OCI-M2 (cell line): Measurements from ENCODE around the gene ATP2B1.

ENCODE experiments used
- DNase-seq: peaks from one replicate; lab custom pipeline; 2025; ENCODE audit not compliant: unreplicated experiment; lab: John Stamatoyannopoulos, UW

The ATP2B1 gene

DNA sequence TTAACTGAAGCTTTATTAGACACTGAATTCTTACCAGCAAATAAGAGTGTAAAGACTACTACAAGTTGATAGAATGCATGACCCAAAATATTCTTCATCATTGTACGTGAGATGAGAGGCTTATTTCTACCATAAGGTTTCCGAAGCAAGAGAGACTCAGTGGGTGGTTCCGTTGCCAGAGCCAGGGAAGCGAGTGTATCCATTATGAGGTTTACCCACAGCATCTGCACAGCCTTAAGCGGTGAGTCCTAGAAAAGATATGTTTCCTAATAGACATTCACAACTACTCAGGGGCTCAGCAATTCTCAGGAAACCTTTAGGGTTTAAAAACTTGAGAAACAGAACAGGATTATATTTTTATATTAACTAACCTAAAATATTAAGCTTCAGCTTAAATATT, 105.0 kb downstream of the ATP2B1 start:
- no peak for DNase-seq

DNA sequence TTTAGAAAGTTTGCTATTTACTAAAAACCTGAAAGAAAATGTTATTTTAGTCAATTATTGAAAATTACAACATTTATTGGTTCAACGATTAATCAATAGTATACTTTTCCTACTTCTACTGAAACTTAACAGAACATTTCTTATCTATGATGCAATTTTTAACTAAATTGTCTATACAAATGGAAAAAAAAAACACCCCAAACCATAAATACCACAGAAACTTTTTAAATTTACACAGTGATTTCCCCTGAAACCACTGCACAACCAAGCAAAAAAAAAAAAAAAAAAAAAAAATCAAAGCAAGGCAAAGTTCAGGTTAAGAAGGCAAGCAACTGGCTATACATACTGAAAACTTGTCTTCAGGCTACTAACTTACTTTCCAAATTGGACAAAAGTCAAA, 110.9 kb downstream of the ATP2B1 start:
- no peak for DNase-seq

DNA sequence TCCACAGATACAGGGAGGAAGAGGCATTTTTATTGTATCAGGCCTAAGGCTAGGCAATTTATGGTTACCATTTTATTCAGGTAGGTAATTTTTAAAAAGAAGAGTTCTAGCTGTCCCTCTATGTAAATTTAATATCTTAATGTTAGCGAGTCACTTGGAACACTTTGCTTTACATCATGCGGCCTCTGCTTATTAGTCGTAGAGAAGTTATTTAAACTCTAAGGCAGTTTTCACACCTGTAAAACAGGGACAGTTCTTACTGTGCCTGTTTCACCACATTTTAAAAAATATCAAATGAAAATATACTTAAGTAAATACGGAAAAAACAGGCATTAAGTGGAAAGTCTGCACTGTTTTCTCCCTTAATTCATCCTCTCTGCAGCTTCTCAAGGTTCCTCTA, 111.4 kb downstream of the ATP2B1 start:
- no peak for DNase-seq

DNA sequence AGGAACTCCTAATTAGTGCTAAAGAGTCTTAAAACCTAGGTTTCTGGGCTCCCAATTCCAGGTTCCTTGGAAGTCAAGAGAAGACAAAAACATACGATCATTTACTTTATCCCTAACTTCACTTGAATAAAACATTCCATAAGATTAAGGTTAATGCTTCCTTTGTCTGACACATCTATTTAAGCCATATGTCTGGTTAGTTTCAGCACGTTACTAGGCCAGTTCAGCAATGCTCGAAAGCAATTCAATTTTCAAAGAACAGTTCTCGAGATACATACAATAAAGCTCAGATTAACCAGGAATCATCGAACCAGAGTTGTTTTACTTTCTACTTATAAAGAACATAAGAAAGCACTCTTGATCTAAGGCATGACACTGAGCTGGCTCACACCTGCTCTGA, 114.8 kb downstream of the ATP2B1 start:
- DNase-seq, result no peak

DNA sequence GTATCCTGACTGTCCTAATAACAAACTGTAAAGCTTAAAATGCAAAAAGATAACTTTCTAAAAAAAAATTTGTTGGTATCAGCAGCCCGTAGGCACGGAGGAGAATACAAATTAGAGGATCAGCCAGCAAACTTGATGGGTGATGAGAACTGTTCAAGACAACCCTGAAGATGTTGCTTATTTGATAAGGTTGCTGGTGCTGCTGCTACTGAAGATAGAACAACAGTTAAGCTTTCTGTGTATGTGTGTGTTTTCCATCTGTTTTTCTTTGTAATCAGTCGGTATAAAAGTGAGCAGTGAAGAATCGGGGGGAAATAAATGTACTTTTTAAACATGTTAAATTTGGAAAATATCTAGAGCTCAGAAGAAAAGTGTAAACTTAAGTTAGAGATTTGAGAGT, 115.4 kb downstream of the ATP2B1 start:
- no peak for DNase-seq

DNA sequence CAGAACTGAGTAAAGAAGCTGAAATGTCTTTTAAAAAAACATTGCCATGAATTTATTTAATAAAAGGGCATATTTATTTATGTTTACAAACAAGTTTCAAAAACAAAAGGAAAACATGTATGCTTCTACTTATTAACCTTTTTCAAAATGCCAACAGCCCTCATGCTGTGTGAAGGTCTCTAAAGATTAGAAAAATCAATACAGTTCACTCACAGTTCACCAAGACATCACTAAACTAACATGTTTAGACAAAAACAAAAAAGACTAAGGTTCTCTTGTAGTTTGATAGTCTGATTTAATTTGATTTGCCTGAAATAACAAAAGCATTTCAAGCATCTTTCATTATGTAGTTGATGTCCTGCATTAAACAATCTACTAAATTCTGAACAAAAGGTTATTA, 118.9 kb downstream of the ATP2B1 start:
- DNase-seq, result no peak

DNA sequence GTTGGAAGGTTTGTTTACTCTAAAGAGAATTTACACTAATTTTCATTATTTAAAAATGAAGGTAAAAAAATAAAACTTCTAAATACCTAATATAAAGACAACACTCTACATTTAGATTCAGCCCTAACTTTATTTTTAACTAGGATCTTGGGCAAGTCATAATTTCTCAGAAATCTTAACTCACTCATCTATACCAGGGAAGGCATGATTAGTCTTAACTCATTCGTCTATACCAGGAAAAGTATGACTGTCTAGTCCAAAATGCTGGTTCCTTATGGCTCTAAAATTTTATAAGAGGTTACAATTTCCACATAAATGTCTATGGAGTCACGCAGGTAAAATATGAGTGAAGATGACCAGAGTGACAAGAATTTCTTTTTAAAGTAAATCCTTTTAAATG, 130.1 kb downstream of the ATP2B1 start:
- DNase-seq, result no peak

DNA sequence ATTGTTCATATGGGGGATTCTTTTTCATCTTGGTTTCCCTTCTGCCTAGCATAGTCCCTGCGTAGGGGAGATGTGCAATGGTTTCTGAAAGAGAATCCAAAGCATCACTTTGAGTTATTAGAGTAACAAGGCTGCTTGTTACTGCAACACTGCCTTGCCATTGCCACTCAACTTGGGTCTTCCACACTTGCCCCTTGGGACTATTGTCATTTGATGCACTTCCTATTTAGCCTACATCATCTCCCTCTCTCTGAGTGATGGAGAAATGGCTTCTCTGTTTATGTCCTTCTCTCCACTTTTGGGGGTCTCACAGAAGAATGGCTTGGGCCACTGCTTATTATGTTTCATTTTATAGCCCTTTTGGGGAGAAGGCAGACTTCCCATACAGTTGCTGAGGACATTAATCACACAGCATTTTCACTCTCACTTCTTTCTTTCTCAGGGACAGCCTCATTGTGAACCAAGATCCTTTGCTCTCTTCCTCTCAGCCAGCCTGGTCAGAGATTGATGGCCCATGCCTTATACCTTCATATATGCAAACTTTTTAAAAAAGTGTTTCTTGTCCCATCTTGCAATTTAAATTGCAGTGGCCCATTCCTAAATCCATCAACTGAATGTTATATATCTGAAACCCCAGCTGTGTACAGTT, 131.9 kb downstream of the ATP2B1 start:
- DNase-seq, result no peak

DNA sequence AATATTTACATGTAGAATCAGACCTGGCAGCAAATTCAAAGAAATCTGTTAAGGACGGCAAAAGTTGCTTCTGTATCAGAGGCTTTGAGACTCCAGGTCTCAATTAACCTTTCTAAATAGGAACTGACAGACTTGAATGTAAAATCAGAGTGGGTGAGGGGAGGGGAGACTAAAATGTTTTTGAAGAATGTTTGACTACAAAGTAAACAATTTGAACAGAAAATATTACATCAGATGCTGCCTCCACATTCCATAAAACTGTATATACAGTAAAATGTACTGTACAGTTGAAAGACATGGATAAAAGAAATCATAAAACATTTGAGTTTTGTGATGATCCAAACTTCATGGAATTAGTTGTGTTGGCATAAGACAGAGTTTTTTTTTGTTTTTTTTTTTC, 133.3 kb downstream of the ATP2B1 start:
- no peak for DNase-seq

DNA sequence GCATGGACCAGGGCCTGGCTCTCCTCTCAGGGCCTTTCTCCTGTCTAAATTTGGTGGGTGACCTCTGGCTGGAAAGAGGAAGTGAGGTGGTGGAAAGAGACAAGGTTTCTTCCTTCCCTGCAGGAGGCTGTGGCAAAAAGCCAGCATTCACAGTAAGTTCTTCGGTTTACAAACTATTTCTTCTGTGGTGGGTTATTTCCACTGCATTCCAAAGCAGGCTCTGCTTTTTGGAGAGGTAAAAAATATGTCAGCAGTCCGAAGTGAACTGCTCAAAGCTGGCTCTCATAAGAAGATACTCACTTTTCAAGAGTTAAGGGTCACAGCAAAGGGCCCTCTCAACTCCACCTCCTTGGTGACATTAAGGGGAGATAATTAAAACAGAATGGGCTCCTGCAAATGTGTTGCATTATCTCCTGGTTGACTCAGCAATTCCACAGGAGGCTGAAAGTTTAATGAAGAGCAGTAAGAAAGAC, 133.9 kb downstream of the ATP2B1 start:
- no peak for DNase-seq

DNA sequence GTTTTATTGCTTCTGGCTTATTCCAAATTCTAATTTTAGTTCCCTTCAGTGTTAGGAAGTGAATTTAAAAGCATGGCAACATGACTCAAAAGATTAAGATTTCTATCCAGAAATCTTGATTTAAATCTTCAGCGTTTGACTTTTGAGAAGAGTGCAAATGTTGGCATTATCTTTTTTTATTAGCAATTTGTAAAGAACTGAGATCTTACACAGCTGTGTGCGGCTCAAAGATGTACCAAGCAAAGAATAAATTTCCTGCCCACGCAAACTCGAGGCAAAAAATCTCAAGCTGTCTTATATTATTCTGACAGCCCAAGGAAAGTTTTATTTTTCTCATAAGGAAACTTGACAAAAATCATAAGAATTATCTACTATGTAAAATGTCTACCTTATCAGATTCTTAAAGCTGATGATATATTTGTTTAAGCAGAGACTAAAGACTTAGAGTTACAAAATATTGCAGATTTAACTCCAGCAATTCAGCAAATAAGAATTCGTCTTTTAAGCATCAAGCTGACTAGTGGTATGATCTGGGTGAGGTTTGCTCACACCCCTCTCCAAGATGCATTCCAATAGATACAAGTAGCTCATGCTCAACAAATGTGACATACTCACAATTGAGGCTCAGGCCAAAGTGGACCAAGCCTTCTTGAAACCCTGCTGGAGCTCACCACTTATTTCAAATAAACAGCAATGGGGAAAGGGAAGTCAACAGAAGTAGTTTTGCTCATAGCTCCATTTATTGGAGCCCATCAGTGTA, 135.4 kb downstream of the ATP2B1 start:
- no peak for DNase-seq

DNA sequence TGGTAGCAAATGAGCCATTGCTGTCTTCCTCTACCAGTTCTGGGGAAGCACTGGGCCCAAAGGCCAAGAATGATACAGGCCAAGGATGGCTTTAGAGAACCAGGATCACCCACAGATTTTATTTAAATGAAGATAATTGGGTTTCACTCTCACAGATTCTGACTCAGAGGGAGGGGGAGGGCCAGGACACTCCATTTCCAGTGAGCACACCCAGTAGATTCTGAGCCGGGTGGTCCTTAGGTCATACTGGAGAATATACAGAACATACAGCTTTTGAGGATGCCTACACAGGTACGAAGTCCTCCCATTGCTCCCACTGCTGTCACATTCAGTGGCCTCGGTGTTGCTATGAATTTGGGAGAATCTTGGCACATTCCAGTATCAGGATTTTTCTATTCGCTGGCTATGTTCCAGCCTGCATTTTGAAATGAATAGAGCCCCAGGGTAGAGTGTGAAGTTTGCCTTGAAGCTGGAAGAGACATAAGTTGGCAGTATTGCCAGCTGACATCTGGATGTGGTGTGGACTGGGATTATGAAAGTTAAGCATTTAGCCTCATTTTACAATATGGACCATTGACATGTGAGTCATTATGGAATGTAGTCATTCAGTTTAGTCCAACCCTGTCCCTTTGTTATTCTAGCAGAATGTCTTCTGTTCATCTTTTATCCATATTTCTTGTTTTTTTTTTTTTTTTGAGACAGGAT, 137.0 kb downstream of the ATP2B1 start:
- no peak for DNase-seq

DNA sequence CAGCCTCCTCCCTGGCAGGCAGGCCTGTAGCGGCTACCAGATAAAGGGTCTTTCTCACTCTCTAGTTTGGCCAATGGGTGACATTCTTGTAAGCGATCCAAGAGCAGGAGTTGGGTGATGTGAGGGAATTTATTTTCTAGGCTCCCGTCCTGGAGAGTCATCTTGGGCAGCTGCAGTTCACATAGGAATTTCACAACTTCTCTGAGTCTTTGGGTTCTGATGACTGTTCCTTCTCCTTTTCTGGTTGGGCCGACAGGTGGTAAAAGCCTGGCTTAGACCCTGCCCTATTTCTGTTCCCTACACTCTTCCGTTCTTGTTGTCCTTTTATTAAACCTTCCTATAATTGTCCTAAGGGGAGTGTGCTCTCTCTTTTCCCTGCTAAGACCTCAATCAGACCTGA, 140.2 kb downstream of the ATP2B1 start:
- no peak for DNase-seq

DNA sequence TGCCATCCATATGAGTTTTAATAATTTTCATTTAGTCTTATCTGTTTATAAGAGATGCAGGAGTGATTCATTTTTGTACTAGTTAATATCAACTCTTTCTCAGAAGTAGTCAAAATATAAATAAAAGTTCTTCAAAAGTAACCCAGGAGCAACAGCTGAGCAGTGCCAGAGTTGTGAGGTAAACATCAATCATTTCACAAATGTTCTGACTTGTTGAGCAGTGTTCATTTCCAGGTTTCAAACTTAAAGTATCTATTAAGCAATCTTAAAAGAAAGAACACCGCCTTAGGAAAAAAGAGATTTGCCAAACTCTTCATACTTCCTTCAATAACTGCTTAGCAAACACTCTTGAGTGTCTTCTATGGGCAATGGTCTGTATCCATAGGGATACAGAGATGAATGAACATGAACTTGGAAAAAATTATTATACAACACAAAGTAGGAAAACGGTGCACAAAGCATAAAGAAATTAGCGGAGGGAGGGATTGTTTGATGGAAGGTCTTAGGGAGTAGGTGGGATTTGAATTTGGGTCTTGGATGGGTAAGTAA, 140.9 kb downstream of the ATP2B1 start:
- DNase-seq, result no peak

DNA sequence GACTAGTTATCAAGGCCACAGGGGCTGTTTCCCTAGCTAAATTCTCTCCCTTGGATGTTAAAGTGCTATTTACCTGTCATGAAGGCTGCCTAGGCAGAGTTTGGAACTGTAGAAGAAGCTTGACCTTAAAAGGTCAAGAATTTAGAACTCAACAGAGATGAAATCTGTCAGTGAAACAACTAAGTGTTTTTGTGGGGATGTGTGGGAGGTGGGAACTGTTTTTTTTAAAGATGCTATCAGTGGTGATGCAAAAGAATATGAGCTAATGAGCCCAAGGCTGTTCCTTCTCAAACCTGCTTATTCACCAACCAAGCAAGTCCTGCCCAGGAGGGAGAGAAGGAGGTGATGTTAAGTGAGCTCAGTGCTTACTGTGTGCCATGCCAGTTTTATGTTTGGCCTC, 142.0 kb downstream of the ATP2B1 start:
- DNase-seq, result no peak

DNA sequence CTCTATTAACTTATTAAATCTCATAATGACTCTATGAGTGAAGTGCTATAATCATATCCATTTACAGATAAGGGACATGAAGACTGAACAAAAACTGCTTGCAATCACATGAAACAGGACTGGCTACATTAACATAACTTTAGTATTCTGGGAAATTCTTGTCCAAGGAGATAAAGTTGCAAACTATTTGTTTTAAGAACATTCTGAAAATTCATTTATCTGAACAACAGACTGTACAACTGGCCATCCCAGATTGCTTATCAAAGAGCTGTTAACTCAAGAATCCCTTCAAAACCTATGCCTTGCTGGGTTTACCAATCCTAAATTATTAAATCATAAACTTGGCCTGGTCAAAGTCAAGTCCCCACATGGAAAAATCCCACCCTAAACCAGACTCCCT, 143.6 kb downstream of the ATP2B1 start:
- no peak for DNase-seq

DNA sequence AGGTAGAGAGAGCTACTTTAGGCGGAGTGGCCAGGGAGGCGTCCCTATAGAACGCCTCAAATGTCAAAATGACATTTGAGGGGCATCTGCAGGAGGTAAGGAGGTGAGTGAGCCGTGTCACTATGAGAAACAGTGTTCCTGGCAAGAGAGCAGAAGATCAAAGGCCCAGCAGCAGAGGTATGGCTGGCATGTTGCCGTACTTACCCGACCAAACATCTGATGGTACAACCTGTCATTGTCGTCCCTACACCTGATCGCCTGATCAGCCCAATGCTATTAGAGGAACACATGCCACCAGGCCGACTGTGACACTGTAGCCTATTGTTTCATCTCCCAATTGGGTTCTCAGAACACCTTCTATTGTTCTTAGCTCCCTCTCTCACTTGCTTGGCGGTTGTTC, 148.9 kb downstream of the ATP2B1 start:
- DNase-seq, result no peak

DNA sequence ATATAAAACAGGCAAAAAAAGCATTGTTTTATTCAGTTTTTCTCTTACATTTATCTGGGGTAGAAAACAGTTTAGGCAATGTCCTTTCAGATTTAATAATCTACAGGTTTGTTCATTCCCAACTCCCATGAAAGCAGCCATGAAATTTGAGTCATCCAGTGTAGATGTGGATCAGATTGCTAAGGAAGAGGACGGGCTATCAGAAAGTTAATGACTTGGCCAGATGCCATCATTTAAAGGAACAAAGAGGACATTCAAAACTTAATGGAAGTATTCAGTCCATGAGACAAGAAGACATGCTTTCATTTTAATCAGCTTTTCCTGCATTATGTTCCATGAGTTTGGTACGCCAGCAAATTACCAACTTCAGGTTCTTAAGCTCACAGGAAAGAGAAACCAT, 151.7 kb downstream of the ATP2B1 start:
- no peak for DNase-seq

DNA sequence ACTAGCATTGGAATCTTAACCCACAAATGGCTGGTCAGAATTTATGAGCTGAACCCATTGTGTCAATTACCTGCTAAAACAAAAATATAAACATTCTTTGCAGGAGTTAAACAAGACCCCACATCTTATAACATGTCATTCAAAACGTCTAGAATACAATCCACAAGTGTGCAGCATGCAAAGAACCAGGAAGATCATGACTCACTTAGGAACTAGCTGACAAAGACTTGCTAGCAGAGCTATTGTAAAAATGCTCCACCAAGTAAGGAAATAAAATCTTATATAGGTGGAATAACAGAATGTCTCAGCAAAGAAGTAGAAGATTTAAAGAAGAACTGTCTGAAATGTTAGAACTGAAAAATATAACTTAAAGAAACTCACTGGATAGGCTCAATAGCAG, 156.3 kb downstream of the ATP2B1 start:
- no peak for DNase-seq

DNA sequence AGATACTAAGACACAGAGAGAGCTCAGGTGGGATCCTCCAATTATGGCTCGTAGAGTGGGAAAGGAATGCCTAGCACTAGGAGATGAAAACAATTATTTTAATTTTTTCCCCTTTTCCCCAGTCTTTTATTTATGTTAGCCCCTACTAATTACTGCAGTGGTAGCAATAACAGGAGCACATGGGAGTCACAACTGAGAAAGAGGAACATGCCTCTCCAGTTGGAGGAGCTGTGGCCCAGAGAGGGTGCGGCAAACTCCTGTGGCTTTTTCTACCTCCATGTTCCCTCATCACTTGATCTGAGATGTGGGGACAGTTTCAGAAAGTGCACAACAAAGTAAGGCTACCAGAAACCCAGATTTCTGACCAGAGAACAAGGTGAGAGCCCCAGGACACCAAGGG, 156.9 kb downstream of the ATP2B1 start:
- DNase-seq, result no peak

DNA sequence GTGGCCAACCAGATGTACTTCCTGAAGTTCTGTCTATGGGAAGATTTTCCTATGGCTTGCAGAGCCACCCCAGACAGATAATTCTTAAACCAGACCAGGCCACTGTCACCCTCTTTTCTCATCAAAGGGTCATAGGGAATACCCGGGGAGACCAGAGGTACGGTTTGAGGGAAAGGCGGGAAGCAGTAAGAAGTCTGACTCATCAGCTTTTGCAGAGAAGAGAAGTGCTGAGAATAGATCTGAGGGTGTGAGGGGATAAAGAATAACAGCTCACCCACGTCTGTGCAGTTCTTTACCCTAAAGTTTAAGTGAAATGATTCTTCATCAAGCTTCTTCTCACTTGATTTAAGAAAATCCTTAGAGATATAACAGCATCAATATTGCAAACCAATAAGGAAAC, 161.5 kb downstream of the ATP2B1 start:
- no peak for DNase-seq

DNA sequence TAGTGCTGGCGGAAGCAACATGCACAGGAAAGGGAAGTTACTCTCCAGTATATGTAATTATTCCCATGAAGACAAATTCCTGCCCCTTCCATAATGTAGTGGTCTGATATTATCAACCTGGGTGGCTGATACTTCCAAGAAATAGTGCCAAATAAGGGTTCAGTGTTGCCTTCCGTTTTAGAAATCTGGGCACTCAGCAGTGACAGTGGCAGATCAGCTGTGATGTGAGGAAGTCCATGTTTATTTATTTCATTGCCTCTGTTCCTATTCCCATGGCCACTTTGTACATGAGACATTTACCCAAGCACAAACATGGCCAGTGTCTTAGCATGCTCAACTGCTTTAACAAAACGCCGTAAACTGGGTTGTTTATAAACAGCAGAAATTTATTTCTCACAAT, 162.5 kb downstream of the ATP2B1 start:
- DNase-seq, result no peak
